Activated T-helper 1 cell treated with anti-CD3 and anti-CD28 coated beads, Interleukin-2, amount 50 U/mL, for 16 hours (primary cell): Measurements from ENCODE around the gene SCGB1A1.
"Not testable (repeated sequence)": the region's sequence is repeated elsewhere in the genome, so short reads cannot be mapped to it uniquely, and the experiment has no call there.

Experiments
- DNase-seq, 2 donors: peaks; one replicate each; pipeline ENCODE4 v3.0.0-alpha.2; 2020; ENCODE audit warnings: low read depth in 1 of 2, low spot score in 1 of 2

The SCGB1A1 gene

GRCh38 chr11:62418733-62419132 is at the start of gene SCGB1A1:
TSS of gene SCGB1A1 (plus strand) at chr11:62419033. CDS start at chr11:62419096, 63 bp downstream.
- DNase-seq = no peak

- DNase-seq = peak in 1 of 2 donors; percentile 4
Measured at GRCh38 chr11:62370743-62371440, 47.9 kb upstream of the SCGB1A1 start.

GRCh38 chr11:62372871-62373270 is 46.0 kb upstream of the SCGB1A1 start:
- DNase-seq = no peak

GRCh38 chr11:62373464-62374119 is 45.2 kb upstream of the SCGB1A1 start:
- DNase-seq = no peak

- no peak for DNase-seq
Measured at GRCh38 chr11:62374801-62375200, 44.0 kb upstream of the SCGB1A1 start.

- not testable (repeated sequence) for DNase-seq
Measured at GRCh38 chr11:62378459-62379063, 40.3 kb upstream of the SCGB1A1 start.

- not testable (repeated sequence) for DNase-seq
Measured at GRCh38 chr11:62379586-62379985, 39.2 kb upstream of the SCGB1A1 start.

GRCh38 chr11:62380821-62381245 is 38.0 kb upstream of the SCGB1A1 start:
- DNase-seq = peak in 1 of 2 donors; percentile 17

GRCh38 chr11:62383822-62384221 is 35.0 kb upstream of the SCGB1A1 start:
- DNase-seq = no peak

GRCh38 chr11:62386083-62386482 is 32.8 kb upstream of the SCGB1A1 start:
- DNase-seq = not testable (repeated sequence)

- DNase-seq = no peak
Measured at GRCh38 chr11:62387381-62387780, 31.5 kb upstream of the SCGB1A1 start.

- no peak for DNase-seq
Measured at GRCh38 chr11:62388999-62389398, 29.8 kb upstream of the SCGB1A1 start.

- DNase-seq = no peak
Measured at GRCh38 chr11:62390237-62390636, 28.6 kb upstream of the SCGB1A1 start.

GRCh38 chr11:62390722-62391121 is 28.1 kb upstream of the SCGB1A1 start:
- DNase-seq = no peak

GRCh38 chr11:62391642-62392425 is 27.0 kb upstream of the SCGB1A1 start:
- DNase-seq = no peak

- no peak for DNase-seq
Measured at GRCh38 chr11:62392506-62392905, 26.3 kb upstream of the SCGB1A1 start.

- DNase-seq = no peak
Measured at GRCh38 chr11:62393061-62393611, 25.7 kb upstream of the SCGB1A1 start.

- DNase-seq = no peak
Measured at GRCh38 chr11:62393735-62394134, 25.1 kb upstream of the SCGB1A1 start.

GRCh38 chr11:62394825-62395538 is 23.9 kb upstream of the SCGB1A1 start:
- DNase-seq = no peak

GRCh38 chr11:62395885-62396551 is 22.8 kb upstream of the SCGB1A1 start:
- DNase-seq = no peak
